Erythroblast (primary cell): ENCODE data around the gene PTH2R.

Source experiments
- GATA1 ChIP-seq: IDR thresholded peaks from 2 replicates; pipeline ENCODE4 v1.6.1; 2011; ENCODE audit warnings: low read depth, mild to moderate bottlenecking, control low read depth, low read length, moderate library complexity
- POLR2A ChIP-seq: IDR thresholded peaks from 2 replicates; pipeline ENCODE4 v1.6.1; 2011; ENCODE audit warnings: mild to moderate bottlenecking, low read length

- TF ChIP-seq POLR2A (no peak), GATA1 (no peak)
Measured at GRCh38 chr2:208454861-208455260, 48.3 kb downstream of the PTH2R start.
